Common myeloid progenitor, CD34-positive (primary cell): ENCODE results near the gene F2RL2.

ENCODE experiments used
- CTCF ChIA-PET: fragments of 350-600 bp; sonication (Branson Sonifier 250); formaldehyde crosslinking; loops from one replicate; lab custom pipeline; 2021; ENCODE audit warnings: antibody characterized with exemption; lab: Charles Lee
- POLR2A ChIA-PET: fragments of 350-600 bp; sonication (Branson Sonifier 250); formaldehyde crosslinking; loops from one replicate; lab custom pipeline; 2021; ENCODE audit warnings: antibody characterized with exemption; lab: Charles Lee
- DNase-seq, 3 donors: peaks; one replicate each; pipeline versions ENCODE4 v3.0.0 to v3.0.0-alpha.2; 2013
- H3K27ac ChIP-seq, 2 experiments: 1 replicate in 1 of 2; 2 replicates in 1 of 2; pipeline ENCODE4 v1.7.0; 2013; ENCODE audit warnings: inconsistent platforms in 2 of 2, low read length in 2 of 2, mild to moderate bottlenecking in 2 of 2, low read depth in 1 of 2, moderate library complexity in 1 of 2; ENCODE audit not compliant: severe bottlenecking in 2 of 2, insufficient read depth in 1 of 2, poor library complexity in 1 of 2
- H3K27me3 ChIP-seq, 5 experiments: replicated peaks in 2 of 5; 1 replicate in 3 of 5; 2 replicates in 2 of 5; pipeline versions ENCODE4 v1.6.1 to v1.7.0; 2013; ENCODE audit warnings: low read length in 4 of 5, mild to moderate bottlenecking in 2 of 5, moderate library complexity in 2 of 5, inconsistent platforms in 1 of 5; ENCODE audit not compliant: insufficient read depth in 5 of 5, control insufficient read depth in 4 of 5
- H3K36me3 ChIP-seq, 4 experiments: 1 replicate in 2 of 4; 2 replicates in 2 of 4; pipeline versions ENCODE4 v1.6.1 to v1.7.0; 2013; ENCODE audit warnings: low read length in 3 of 4, control low read depth in 1 of 4, mild to moderate bottlenecking in 1 of 4; ENCODE audit not compliant: control insufficient read depth in 4 of 4, insufficient read depth in 4 of 4
- H3K4me1 ChIP-seq, 4 experiments: 1 replicate in 3 of 4; 2 replicates in 1 of 4; pipeline versions ENCODE4 v1.6.1 to v1.7.1; 2013; ENCODE audit warnings: low read length in 3 of 4, mild to moderate bottlenecking in 3 of 4, control low read depth in 1 of 4, inconsistent platforms in 1 of 4, moderate library complexity in 1 of 4; ENCODE audit not compliant: control insufficient read depth in 4 of 4, insufficient read depth in 4 of 4; ENCODE audit errors: control extremely low read depth in 1 of 4
- H3K4me3 ChIP-seq, 7 experiments: 1 replicate in 4 of 7; 2 replicates in 3 of 7; pipeline versions ENCODE4 v1.5.1 to v1.7.0; 2013; ENCODE audit warnings: mild to moderate bottlenecking in 7 of 7, low read length in 6 of 7, moderate library complexity in 6 of 7, inconsistent platforms in 2 of 7, low read depth in 2 of 7, control low read depth in 1 of 7; ENCODE audit not compliant: insufficient read depth in 4 of 7, control insufficient read depth in 1 of 7; ENCODE audit errors: extremely low read depth in 1 of 7
- H3K9me3 ChIP-seq, 5 experiments: 1 replicate in 4 of 5; 2 replicates in 1 of 5; pipeline versions ENCODE4 v1.6.1 to v1.7.1; 2013; ENCODE audit warnings: low read length in 4 of 5, mild to moderate bottlenecking in 2 of 5, inconsistent platforms in 1 of 5, low read depth in 1 of 5, moderate library complexity in 1 of 5; ENCODE audit not compliant: control insufficient read depth in 4 of 5, insufficient read depth in 2 of 5; ENCODE audit errors: control extremely low read depth in 1 of 5
- WGBS: methylation state at CpG from one replicate; pipeline ENCODE4 v1.1.5; 2013; ENCODE audit not compliant: insufficient coverage; 5-methylcytosine and 5-hydroxymethylcytosine counted together

Gene F2RL2

GRCh38 chr5:76617229-76617628, 6.0 kb downstream of the F2RL2 start:
- Histone ChIP-seq H3K4me3 (no peak overlapping the region), H3K4me1 (peaks cover 0 to 20% (median 2%) of the 10 kb centered on the region in 4 experiments), H3K27ac (no peak overlapping the region), H3K9me3 (no peaks in the 10 kb centered on the region), H3K36me3 (peaks cover 6 to 76% (median 38%) of the 10 kb centered on the region in 4 experiments), H3K27me3 (no peaks in the 10 kb centered on the region)
- ChIA-PET CTCF (interaction anchor here (0.9 to 3.4 kb wide), 6 partner anchors 8 to 26 kb away, joined by 3 to 14 read pairs (median 4); no protein-coding TSS in a partner anchor), POLR2A (no interaction called here)
- no peak for DNase-seq
- WGBS = 100% methylated on average over 3 of the region's 4 CpGs

- 100% methylated on average over 2 of the region's 2 CpGs for WGBS
- H3K9me3 ChIP-seq = no peaks in the 10 kb centered on the region
- ChIA-PET POLR2A (no interaction called here), CTCF (interaction anchor here (1.3 to 3.4 kb wide), 4 partner anchors 10 to 18 kb away, joined by 3 to 14 read pairs (median 5); no protein-coding TSS in a partner anchor)
- peaks cover 0 to 11% (median 0%) of the 10 kb centered on the region in 4 experiments for H3K4me1 ChIP-seq
- no peak overlapping the region for H3K27ac ChIP-seq
- H3K27me3 ChIP-seq = no peaks in the 10 kb centered on the region
- no peak overlapping the region for H3K4me3 ChIP-seq
- H3K36me3 ChIP-seq = peaks cover 8 to 79% (median 48%) of the 10 kb centered on the region in 4 experiments
- no peak for DNase-seq
Measured at GRCh38 chr5:76616206-76616605, 7.0 kb downstream of the F2RL2 start.

GRCh38 chr5:76615759-76616158, 7.4 kb downstream of the F2RL2 start:
- peaks cover 10 to 82% (median 51%) of the 10 kb centered on the region in 4 experiments for H3K36me3 ChIP-seq

GRCh38 chr5:76612942-76613341, 10.3 kb downstream of the F2RL2 start:
- Histone ChIP-seq H3K4me3 (no peak overlapping the region), H3K27ac (no peak overlapping the region), H3K4me1 (peaks cover 0 to 5% (median 0%) of the 10 kb centered on the region in 4 experiments), H3K36me3 (peaks cover 8 to 77% (median 42%) of the 10 kb centered on the region in 4 experiments), H3K27me3 (no peaks in the 10 kb centered on the region), H3K9me3 (no peaks in the 10 kb centered on the region)
- DNase-seq = no peak
- POLR2A ChIA-PET = no interaction called here
- 79% methylated on average over 4 of the region's 5 CpGs for WGBS
- CTCF ChIA-PET = interaction anchor here (1.2 to 2.0 kb wide), 2 partner anchors 13 to 26 kb away, joined by 3 to 4 read pairs; no protein-coding TSS in a partner anchor

More at GRCh38 chr5:76615759-76616158, 7.4 kb downstream of the F2RL2 start:
- H3K27me3 ChIP-seq = no peaks in the 10 kb centered on the region
- H3K4me3 ChIP-seq = no peak overlapping the region
- H3K4me1 ChIP-seq = peaks cover 0 to 8% (median 0%) of the 10 kb centered on the region in 4 experiments
- CTCF ChIA-PET = interaction anchor here (0.7 to 3.4 kb wide), 4 partner anchors 11 to 22 kb away, joined by 3 to 14 read pairs (median 5); no protein-coding TSS in a partner anchor
- DNase-seq = no peak
- H3K27ac ChIP-seq = no peak overlapping the region
- WGBS = 100% methylated on average over 2 of the region's 2 CpGs
- POLR2A ChIA-PET = no interaction called here
- H3K9me3 ChIP-seq = no peaks in the 10 kb centered on the region

- DNase-seq = no peak
- ChIA-PET POLR2A (no interaction called here), CTCF (interaction anchor here (1.2 to 4.4 kb wide), 4 partner anchors 8 to 31 kb away, joined by 5 to 24 read pairs (median 9); no protein-coding TSS in a partner anchor)
- no peaks in the 10 kb centered on the region for H3K27me3 ChIP-seq
- H3K36me3 ChIP-seq = peaks cover 13 to 72% (median 46%) of the 10 kb centered on the region in 4 experiments
- H3K9me3 ChIP-seq = no peaks in the 10 kb centered on the region
- WGBS = no CpG with 5 or more reads among the region's 1 CpG
- no peak overlapping the region for H3K4me3 ChIP-seq
- H3K27ac ChIP-seq = no peak overlapping the region
- peaks cover 0 to 20% (median 5%) of the 10 kb centered on the region in 4 experiments for H3K4me1 ChIP-seq
Measured at GRCh38 chr5:76610196-76610595, 13.0 kb downstream of the F2RL2 start.

GRCh38 chr5:76608833-76609232, 14.4 kb downstream of the F2RL2 start:
- Histone ChIP-seq H3K9me3 (no peaks in the 10 kb centered on the region), H3K27ac (peak overlapping the region in 1 of 2 experiments; percentile 47), H3K27me3 (no peaks in the 10 kb centered on the region), H3K36me3 (peaks cover 18 to 76% (median 49%) of the 10 kb centered on the region in 4 experiments), H3K4me1 (peaks cover 0 to 20% (median 5%) of the 10 kb centered on the region in 4 experiments), H3K4me3 (no peak overlapping the region)
- ChIA-PET CTCF (interaction anchor here (0.9 to 4.4 kb wide), 8 partner anchors 9 to 168 kb away, joined by 3 to 24 read pairs (median 4); no protein-coding TSS in a partner anchor), POLR2A (interaction anchor here (1.1 kb wide), 1 partner anchor 10 kb away, joined by 3 read pairs; no protein-coding TSS in a partner anchor)
- no CpG with 5 or more reads among the region's 4 CpGs for WGBS
- peak; percentile 39 to 65 (median 60) for DNase-seq

- H3K27me3 ChIP-seq = no peaks in the 10 kb centered on the region
- CTCF ChIA-PET = interaction anchor here (0.6 to 2.2 kb wide), 9 partner anchors 11 to 169 kb away, joined by 3 to 7 read pairs (median 5); no protein-coding TSS in a partner anchor
Measured at GRCh38 chr5:76607353-76607871, 15.8 kb downstream of the F2RL2 start.

More at GRCh38 chr5:76607353-76607871, 15.8 kb downstream of the F2RL2 start:
- peak in 1 of 3 donors; percentile 49 for DNase-seq
- WGBS = 71% methylated on average over 9 of the region's 9 CpGs
- H3K9me3 ChIP-seq = no peaks in the 10 kb centered on the region
- peak overlapping the region in 1 of 7 experiments; percentile 17 for H3K4me3 ChIP-seq
- peak overlapping the region; percentile 9 to 51 for H3K27ac ChIP-seq
- peaks cover 20 to 76% (median 54%) of the 10 kb centered on the region in 4 experiments for H3K36me3 ChIP-seq
- peaks cover 0 to 20% (median 5%) of the 10 kb centered on the region in 4 experiments for H3K4me1 ChIP-seq
- POLR2A ChIA-PET = no interaction called here
